ENCODE measurements around the gene P2RY6.

DNA sequence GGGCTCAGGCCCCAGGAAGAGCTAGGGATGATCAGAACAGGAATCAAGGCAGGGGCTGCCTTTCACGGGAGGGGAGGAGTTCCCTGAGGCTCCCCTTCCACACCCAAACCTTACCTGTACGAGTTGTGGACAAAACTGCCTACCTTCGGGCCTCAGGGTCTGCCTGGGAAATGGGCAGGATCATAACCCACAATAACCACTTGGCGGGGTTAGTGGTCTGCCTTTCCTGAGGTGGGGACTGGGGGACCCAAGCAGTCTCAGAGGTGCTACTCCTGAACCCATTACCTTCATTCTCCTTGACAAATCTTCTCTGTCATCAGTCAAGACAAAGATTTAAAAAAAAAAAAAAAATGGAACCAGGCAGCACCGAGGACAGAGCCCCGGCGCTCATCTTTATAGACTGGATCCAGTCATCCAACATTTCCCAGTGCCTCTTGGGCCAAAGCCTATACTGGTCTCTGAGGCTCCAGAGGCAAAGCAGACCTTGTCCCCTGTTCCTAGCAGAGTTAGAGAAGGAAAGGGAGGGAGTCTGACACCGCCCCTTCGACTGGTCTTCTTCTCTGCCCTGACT, 14.2 kb downstream of the P2RY6 start:
- TF ChIP-seq, protein P1, sequence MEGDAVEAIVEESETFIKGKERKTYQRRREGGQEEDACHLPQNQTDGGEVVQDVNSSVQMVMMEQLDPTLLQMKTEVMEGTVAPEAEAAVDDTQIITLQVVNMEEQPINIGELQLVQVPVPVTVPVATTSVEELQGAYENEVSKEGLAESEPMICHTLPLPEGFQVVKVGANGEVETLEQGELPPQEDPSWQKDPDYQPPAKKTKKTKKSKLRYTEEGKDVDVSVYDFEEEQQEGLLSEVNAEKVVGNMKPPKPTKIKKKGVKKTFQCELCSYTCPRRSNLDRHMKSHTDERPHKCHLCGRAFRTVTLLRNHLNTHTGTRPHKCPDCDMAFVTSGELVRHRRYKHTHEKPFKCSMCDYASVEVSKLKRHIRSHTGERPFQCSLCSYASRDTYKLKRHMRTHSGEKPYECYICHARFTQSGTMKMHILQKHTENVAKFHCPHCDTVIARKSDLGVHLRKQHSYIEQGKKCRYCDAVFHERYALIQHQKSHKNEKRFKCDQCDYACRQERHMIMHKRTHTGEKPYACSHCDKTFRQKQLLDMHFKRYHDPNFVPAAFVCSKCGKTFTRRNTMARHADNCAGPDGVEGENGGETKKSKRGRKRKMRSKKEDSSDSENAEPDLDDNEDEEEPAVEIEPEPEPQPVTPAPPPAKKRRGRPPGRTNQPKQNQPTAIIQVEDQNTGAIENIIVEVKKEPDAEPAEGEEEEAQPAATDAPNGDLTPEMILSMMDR (optimal IDR thresholded peaks at IDR 0.05 in 1 of 3, IDR thresholded peaks at IDR 0.05 in 1 of 3, conservative IDR thresholded peaks at IDR 0.05 in 1 of 3; ENCODE audit: extremely low read depth in 1 of 3, insufficient read depth in 2 of 3, low read length in 3 of 3): no peak
- TF ChIP-seq EZH2 (IDR thresholded peaks at IDR 0.05; ENCODE audit: low read length): no peak

Measured in keratinocyte (primary cell).